A549 (cell line): ENCODE results near the gene BABAM2. TPM values are rescaled to one million over a fixed set of nuclear protein-coding genes. Genes with fewer than 3 reads are reported as not detected.

Source experiments
- ATAC-seq, 2 experiments: fragments of 200-7000 bp in 1 of 2; fragments of >200 bp in 1 of 2; cut with Nextera tagmentation in 1 of 2; cut with Tn5 transposase in 1 of 2; 3 replicates each; pipeline versions ENCODE4 v1.8.0 to v1.9.1; 2018 to 2020; ENCODE audit warnings: mild to moderate bottlenecking in 1 of 2, moderate library complexity in 1 of 2
- CTCF ChIA-PET: fragments of 300-600 bp; sonication (Branson Sonifier 250); formaldehyde crosslinking; extraction: SDS; loops from one replicate; lab custom pipeline; 2021; ENCODE audit warnings: antibody characterized with exemption, inconsistent platforms; lab: Yijun Ruan, JAX
- POLR2A ChIA-PET: fragments of 350-600 bp; formaldehyde crosslinking; extraction: SDS; loops from one replicate; lab custom pipeline; 2021; ENCODE audit warnings: antibody characterized with exemption, inconsistent platforms; lab: Yijun Ruan, JAX
- DNase-seq, 2 experiments: peaks; one replicate each; pipeline versions ENCODE4 v3.0.0 to v3.0.0-alpha.2; 2011 to 2016; ENCODE audit warnings: low read depth in 1 of 2, low spot score in 1 of 2
- FAIRE-seq: peaks from 2 replicates; lab custom pipeline; 2011; peaks lifted over from hg19 to GRCh38; lab: Jason Lieb, UNC
- H3K27ac ChIP-seq, 2 experiments: fragments of >200 bp; sonication (Bioruptor Twin); formaldehyde crosslinking; 3 replicates each; pipeline ENCODE4 v1.5.1; 2016 to 2017
- H3K4me1 ChIP-seq: fragments of >200 bp; sonication (Bioruptor Twin); formaldehyde crosslinking; 3 replicates; pipeline ENCODE4 v1.6.1; 2016
- H3K4me2 ChIP-seq: fragments of >200 bp; sonication (Bioruptor Twin); formaldehyde crosslinking; 3 replicates; pipeline ENCODE4 v1.6.1; 2016
- H3K4me3 ChIP-seq: fragments of >200 bp; sonication (Bioruptor Twin); formaldehyde crosslinking; 3 replicates; pipeline ENCODE4 v1.5.1; 2016
- H3K9me3 ChIP-seq: fragments of >200 bp; sonication (Bioruptor Twin); formaldehyde crosslinking; 3 replicates; pipeline ENCODE4 v1.6.1; 2016
- CBX2 ChIP-seq: fragments of 200-600 bp; sonication (generic); IDR thresholded peaks from 2 replicates; pipeline ENCODE4 v1.6.1; 2016; ENCODE audit warnings: low read depth, mild to moderate bottlenecking, borderline replicate concordance
- CBX8 ChIP-seq: fragments of 200-600 bp; sonication (generic); IDR thresholded peaks from 2 replicates; pipeline ENCODE4 v1.6.1; 2016
- CHD2 ChIP-seq: fragments of 150-350 bp; IDR thresholded peaks from 2 replicates; pipeline ENCODE4 v1.6.1; 2014; ENCODE audit warnings: low read length; ENCODE audit not compliant: partially characterized antibody
- EHF ChIP-seq: fragments of 250-450 bp; sonication (Bioruptor Pico); IDR thresholded peaks from 2 replicates; pipeline ENCODE4 v1.5.0; 2020; ENCODE audit warnings: mild to moderate bottlenecking
- EHMT2 ChIP-seq: fragments of 200-600 bp; sonication (generic); IDR thresholded peaks from 2 replicates; pipeline ENCODE4 v1.6.1; 2016; ENCODE audit warnings: antibody characterized with exemption, low read depth, mild to moderate bottlenecking, moderate library complexity
- EP300 ChIP-seq, 2 experiments: fragments of >200 bp; sonication (Bioruptor Twin); formaldehyde crosslinking; IDR thresholded peaks; 2 replicates in 1 of 2; 3 replicates in 1 of 2; pipeline ENCODE4 v1.6.1; 2016 to 2017
- FOSB ChIP-seq: fragments of 250-450 bp; sonication (Bioruptor Pico); IDR thresholded peaks from 2 replicates; pipeline ENCODE4 v1.5.0; 2020; ENCODE audit warnings: mild to moderate bottlenecking, moderate library complexity
- FOSL2 ChIP-seq, 2 experiments: fragments of 450-650 bp in 1 of 2; fragments of >200 bp in 1 of 2; sonication (Bioruptor Twin) in 1 of 2; formaldehyde crosslinking; IDR thresholded peaks; 2 replicates each; pipeline versions ENCODE4 v1.5.0 to v1.6.1; 2016 to 2020; ENCODE audit warnings: mild to moderate bottlenecking in 1 of 2, moderate library complexity in 1 of 2
- FOXS1 ChIP-seq: fragments of 250-450 bp; sonication (Bioruptor Pico); IDR thresholded peaks from 2 replicates; pipeline ENCODE4 v1.5.0; 2020; ENCODE audit warnings: mild to moderate bottlenecking, moderate library complexity
- GATA3 ChIP-seq: IDR thresholded peaks from 2 replicates; pipeline ENCODE4 v1.6.1; 2012; ENCODE audit warnings: borderline replicate concordance
- HEYL ChIP-seq: fragments of 250-450 bp; sonication (Bioruptor Pico); IDR thresholded peaks from 2 replicates; pipeline ENCODE4 v1.8.0; 2021; ENCODE audit warnings: mild to moderate bottlenecking, moderate library complexity
- HOXB13 ChIP-seq: fragments of 250-450 bp; sonication (Bioruptor Pico); IDR thresholded peaks from 2 replicates; pipeline ENCODE4 v1.5.0; 2020; ENCODE audit warnings: low read depth, mild to moderate bottlenecking, moderate library complexity
- HOXB5 ChIP-seq: fragments of 250-450 bp; sonication (Bioruptor Pico); IDR thresholded peaks from 2 replicates; pipeline ENCODE4 v1.5.0; 2020; ENCODE audit warnings: mild to moderate bottlenecking, moderate library complexity
- JUN ChIP-seq, 2 experiments: fragments of >200 bp; sonication (Bioruptor Twin); formaldehyde crosslinking; IDR thresholded peaks; 2 replicates in 1 of 2; 3 replicates in 1 of 2; pipeline ENCODE4 v1.6.1; 2016 to 2017
- JUNB ChIP-seq: fragments of >200 bp; sonication (Bioruptor Twin); formaldehyde crosslinking; IDR thresholded peaks from 2 replicates; pipeline ENCODE4 v1.6.1; 2016
- KDM5A ChIP-seq: fragments of 200-600 bp; sonication (generic); IDR thresholded peaks from 2 replicates; pipeline ENCODE4 v1.6.1; 2016; ENCODE audit warnings: antibody characterized with exemption, mild to moderate bottlenecking
- MAFK ChIP-seq: fragments of 450-650 bp; IDR thresholded peaks from 2 replicates; pipeline ENCODE4 v1.6.1; 2014; ENCODE audit not compliant: partially characterized antibody
- NFE2L2 ChIP-seq: fragments of 150-350 bp; conservative IDR thresholded peaks from 2 replicates; pipeline ENCODE4 v1.6.1; 2014; ENCODE audit warnings: low read length
- NPAS2 ChIP-seq: fragments of 250-450 bp; sonication (Bioruptor Pico); IDR thresholded peaks from 2 replicates; pipeline ENCODE4 v1.8.0; 2022; ENCODE audit warnings: mild to moderate bottlenecking, moderate library complexity, borderline replicate concordance
- NR3C1 ChIP-seq: fragments of >200 bp; sonication (Bioruptor Twin); formaldehyde crosslinking; IDR thresholded peaks from 3 replicates; pipeline ENCODE4 v1.6.1; 2017
- POLR2A ChIP-seq: IDR thresholded peaks from 2 replicates; pipeline ENCODE4 v1.6.1; 2012; ENCODE audit warnings: mild to moderate bottlenecking, low read length
- POLR2AphosphoS2 ChIP-seq: conservative IDR thresholded peaks from 2 replicates; pipeline ENCODE4 v1.6.1; 2012; ENCODE audit warnings: low read length, improper control_type of control experiment, inconsistent platforms
- SMC3 ChIP-seq: fragments of >200 bp; sonication (Bioruptor Twin); formaldehyde crosslinking; IDR thresholded peaks from 3 replicates; pipeline ENCODE4 v1.6.1; 2018; ENCODE audit warnings: inconsistent platforms
- ZC3H11A ChIP-seq: fragments of 450-650 bp; IDR thresholded peaks from 2 replicates; pipeline ENCODE4 v1.6.1; 2014; ENCODE audit warnings: antibody characterized with exemption, mild to moderate bottlenecking
- WGBS: methylation state at CpG from one replicate; pipeline ENCODE4 v1.1.6; 2017; ENCODE audit errors: missing lambda C conversion rate; 5-methylcytosine and 5-hydroxymethylcytosine counted together
- polyA plus RNA-seq, 4 experiments: library from polyadenylated mRNA; depleted of rRNA in 3 of 4; stranded (reverse); fragments of >200 nt; fragmentation: RNase III in 1 of 4; extraction: RNeasy Plus Mini Kit Qiagen cat#74134 plus additional on column Dnase treatment in 1 of 4; gene quantifications; 2 replicates in 3 of 4; 3 replicates in 1 of 4; pipeline ENCODE4 v1.2.3, GENCODE V29; 2011 to 2017
- TF ChIP-seq, protein P1 (sequence below): IDR thresholded peaks from 2 replicates; pipeline ENCODE4 v1.6.1; 2012; ENCODE audit warnings: low read depth, borderline replicate concordance
- TF ChIP-seq, protein P2 (sequence below): fragments of >200 bp; sonication (Bioruptor Twin); formaldehyde crosslinking; IDR thresholded peaks from 3 replicates; pipeline ENCODE4 v1.6.1; 2016
- TF ChIP-seq, protein P3 (sequence below): fragments of 150-350 bp; IDR thresholded peaks from 2 replicates; pipeline ENCODE4 v1.6.1; 2014; ENCODE audit warnings: low read depth, mild to moderate bottlenecking, low read length
- TF ChIP-seq, protein P4 (sequence below): fragments of 250-450 bp; sonication (Bioruptor Pico); IDR thresholded peaks from 2 replicates; pipeline ENCODE4 v1.5.0; 2020; ENCODE audit warnings: low read depth, mild to moderate bottlenecking, moderate library complexity
- TF ChIP-seq, protein P5 (sequence below): IDR thresholded peaks from 2 replicates; pipeline ENCODE4 v1.6.1; 2012
- TF ChIP-seq, protein P6 (sequence below): fragments of >200 bp; sonication (Bioruptor Twin); formaldehyde crosslinking; IDR thresholded peaks from 2 replicates; pipeline ENCODE4 v1.6.1; 2016

BABAM2 gene
- polyA plus RNA-seq, 2 of the 4 experiments (the other 2 are of a cell fraction), result 53.7 to 78.4 TPM

DNA sequence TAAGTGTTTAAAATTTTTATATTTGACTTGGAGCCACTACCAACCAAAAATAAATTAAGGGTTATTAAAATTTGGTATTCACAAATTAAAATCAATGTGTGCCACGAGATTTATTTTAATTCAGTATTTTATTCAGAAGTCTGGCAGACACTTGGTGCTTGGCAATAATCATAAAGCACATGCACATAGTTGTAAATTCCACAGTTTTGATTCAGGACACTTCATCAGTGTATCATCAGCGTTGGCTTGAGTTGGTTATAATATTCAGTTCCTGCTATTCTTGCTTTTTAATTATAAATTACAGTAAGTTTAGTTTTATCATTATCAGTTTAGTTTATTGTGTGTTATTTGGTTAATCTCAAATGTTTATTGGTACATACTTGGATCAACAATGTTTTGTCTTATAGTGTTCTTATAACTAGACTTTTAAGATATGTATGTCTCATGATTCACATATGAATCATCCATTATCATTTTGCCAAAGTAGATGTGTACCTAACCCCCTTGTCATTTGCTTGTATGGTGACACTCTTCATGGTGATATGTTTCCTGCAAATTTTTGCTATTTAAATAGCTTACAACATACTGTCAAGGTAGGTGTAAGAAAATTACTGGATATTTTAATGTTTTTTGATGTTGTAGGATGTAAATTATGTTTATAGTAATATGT is 237.9 kb downstream of the BABAM2 start:
- POLR2A ChIA-PET, result no interaction called here
- ATAC-seq, result peak in 1 of 2 experiments; percentile 47; a peak in 2 of 6 replicates
- peak; percentile 97 for FAIRE-seq
- Histone ChIP-seq H3K9me3 (no peaks in the 10 kb centered on the region; the same call in 1 of the 3 replicates), H3K4me1 (peaks cover 36% of the 10 kb centered on the region), H3K4me2 (peak overlapping the region; percentile 32), H3K27ac (peak overlapping the region; percentile 3 to 73; a peak in 4 of 6 replicates), H3K4me3 (no peak overlapping the region)
- 9% methylated on average over 2 of the region's 2 CpGs for WGBS
- peak in 1 of 2 experiments; percentile 11 for DNase-seq
- TF ChIP-seq SMC3 (no peak), ZC3H11A (no peak), FOSL2 (IDR thresholded peaks at IDR 0.05) (peak; percentile 72), FOSL2 (CRISPR knock-in tag; IDR thresholded peaks at IDR 0.05) (peak; percentile 65), CBX2 (no peak), EHF (CRISPR knock-in tag) (no peak), CHD2 (no peak), HOXB13 (no peak), NPAS2 (CRISPR knock-in tag) (no peak), FOXS1 (no peak), HEYL (no peak), JUNB (peak; percentile 83), EHMT2 (no peak), NFE2L2 (no peak), HOXB5 (CRISPR knock-in tag) (no peak), GATA3 (peak; percentile 46; the same call in 1 of the 2 replicates), NR3C1 (no peak)
- TF ChIP-seq, protein P1, sequence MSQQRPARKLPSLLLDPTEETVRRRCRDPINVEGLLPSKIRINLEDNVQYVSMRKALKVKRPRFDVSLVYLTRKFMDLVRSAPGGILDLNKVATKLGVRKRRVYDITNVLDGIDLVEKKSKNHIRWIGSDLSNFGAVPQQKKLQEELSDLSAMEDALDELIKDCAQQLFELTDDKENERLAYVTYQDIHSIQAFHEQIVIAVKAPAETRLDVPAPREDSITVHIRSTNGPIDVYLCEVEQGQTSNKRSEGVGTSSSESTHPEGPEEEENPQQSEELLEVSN, result no peak
- TF ChIP-seq, protein P2, sequence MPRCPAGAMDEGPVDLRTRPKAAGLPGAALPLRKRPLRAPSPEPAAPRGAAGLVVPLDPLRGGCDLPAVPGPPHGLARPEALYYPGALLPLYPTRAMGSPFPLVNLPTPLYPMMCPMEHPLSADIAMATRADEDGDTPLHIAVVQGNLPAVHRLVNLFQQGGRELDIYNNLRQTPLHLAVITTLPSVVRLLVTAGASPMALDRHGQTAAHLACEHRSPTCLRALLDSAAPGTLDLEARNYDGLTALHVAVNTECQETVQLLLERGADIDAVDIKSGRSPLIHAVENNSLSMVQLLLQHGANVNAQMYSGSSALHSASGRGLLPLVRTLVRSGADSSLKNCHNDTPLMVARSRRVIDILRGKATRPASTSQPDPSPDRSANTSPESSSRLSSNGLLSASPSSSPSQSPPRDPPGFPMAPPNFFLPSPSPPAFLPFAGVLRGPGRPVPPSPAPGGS, result no peak
- TF ChIP-seq, protein P3, sequence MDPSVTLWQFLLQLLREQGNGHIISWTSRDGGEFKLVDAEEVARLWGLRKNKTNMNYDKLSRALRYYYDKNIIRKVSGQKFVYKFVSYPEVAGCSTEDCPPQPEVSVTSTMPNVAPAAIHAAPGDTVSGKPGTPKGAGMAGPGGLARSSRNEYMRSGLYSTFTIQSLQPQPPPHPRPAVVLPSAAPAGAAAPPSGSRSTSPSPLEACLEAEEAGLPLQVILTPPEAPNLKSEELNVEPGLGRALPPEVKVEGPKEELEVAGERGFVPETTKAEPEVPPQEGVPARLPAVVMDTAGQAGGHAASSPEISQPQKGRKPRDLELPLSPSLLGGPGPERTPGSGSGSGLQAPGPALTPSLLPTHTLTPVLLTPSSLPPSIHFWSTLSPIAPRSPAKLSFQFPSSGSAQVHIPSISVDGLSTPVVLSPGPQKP, result no peak
- TF ChIP-seq, protein P4, sequence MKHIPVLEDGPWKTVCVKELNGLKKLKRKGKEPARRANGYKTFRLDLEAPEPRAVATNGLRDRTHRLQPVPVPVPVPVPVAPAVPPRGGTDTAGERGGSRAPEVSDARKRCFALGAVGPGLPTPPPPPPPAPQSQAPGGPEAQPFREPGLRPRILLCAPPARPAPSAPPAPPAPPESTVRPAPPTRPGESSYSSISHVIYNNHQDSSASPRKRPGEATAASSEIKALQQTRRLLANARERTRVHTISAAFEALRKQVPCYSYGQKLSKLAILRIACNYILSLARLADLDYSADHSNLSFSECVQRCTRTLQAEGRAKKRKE (CRISPR knock-in tag), result no peak
- TF ChIP-seq, all 56 proteins: peak for 3
- CTCF ChIA-PET, result no interaction called here

DNA sequence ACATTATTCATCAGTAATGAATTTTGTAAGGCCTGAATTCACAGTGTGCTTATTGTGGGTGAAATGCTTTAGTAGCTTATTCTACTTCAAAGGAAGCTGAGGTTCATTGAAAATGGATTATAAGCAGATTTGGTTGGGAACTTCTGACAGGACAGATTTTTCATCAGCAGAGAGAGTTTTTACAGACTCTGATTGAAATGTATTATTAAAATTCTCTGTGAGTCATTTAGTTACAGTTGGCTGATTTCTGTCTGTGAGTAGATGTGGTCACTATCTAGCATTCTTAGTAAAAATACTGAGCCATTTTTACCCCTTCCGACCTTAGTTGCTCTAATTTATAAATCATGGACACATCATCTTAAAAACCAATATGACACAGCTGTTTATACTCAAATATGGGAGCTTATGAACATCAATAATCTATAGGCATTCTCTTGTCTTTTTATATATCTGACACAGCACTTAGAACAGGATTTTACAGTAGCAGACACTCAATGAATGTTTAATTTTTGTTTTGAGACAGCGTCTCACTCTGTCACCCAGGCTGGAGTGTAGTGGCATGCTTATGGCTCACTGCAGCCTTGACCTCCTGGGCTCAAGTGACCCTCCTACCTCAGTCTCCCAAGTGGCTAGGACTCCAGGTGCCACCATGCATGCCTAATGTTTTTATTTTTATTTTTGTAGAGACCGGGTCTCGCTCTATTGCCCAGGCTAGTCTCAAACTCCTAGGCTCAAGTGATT is 239.6 kb downstream of the BABAM2 start:
- no peak for ATAC-seq
- H3K4me1 ChIP-seq, result peaks cover 38% of the 10 kb centered on the region
- H3K4me3 ChIP-seq, result no peak overlapping the region
- WGBS, result 85% methylated on average over 4 of the region's 4 CpGs
- H3K9me3 ChIP-seq, result no peaks in the 10 kb centered on the region; the same call in 1 of the 3 replicates
- no peak overlapping the region for H3K4me2 ChIP-seq
- FAIRE-seq, result no peak
- ChIA-PET POLR2A (no interaction called here), CTCF (interaction anchor here (1.1 kb wide), 1 partner anchor 249 kb away, joined by 3 read pairs; no protein-coding TSS in a partner anchor)
- TF ChIP-seq HEYL (no peak), NR3C1 (no peak), JUNB (no peak), JUN (IDR thresholded peaks at IDR 0.05) (no peak), SMC3 (no peak), POLR2A (no peak), FOSL2 (IDR thresholded peaks at IDR 0.05) (no peak), FOSL2 (CRISPR knock-in tag; IDR thresholded peaks at IDR 0.05) (no peak), EP300 (IDR thresholded peaks at IDR 0.05) (no peak), CBX8 (no peak), CHD2 (no peak), POLR2AphosphoS2 (no peak), FOSB (CRISPR knock-in tag) (no peak), EHF (CRISPR knock-in tag) (no peak), MAFK (no peak), KDM5A (no peak)
- TF ChIP-seq, protein P5, sequence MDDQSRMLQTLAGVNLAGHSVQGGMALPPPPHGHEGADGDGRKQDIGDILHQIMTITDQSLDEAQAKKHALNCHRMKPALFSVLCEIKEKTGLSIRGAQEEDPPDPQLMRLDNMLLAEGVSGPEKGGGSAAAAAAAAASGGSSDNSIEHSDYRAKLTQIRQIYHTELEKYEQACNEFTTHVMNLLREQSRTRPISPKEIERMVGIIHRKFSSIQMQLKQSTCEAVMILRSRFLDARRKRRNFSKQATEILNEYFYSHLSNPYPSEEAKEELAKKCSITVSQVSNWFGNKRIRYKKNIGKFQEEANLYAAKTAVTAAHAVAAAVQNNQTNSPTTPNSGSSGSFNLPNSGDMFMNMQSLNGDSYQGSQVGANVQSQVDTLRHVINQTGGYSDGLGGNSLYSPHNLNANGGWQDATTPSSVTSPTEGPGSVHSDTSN, result no peak
- TF ChIP-seq, protein P6, sequence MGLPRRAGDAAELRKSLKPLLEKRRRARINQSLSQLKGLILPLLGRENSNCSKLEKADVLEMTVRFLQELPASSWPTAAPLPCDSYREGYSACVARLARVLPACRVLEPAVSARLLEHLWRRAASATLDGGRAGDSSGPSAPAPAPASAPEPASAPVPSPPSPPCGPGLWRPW, result no peak
- H3K27ac ChIP-seq, result peak overlapping the region in 1 of 2 experiments; percentile 67; a peak in 2 of 6 replicates
- no peak for DNase-seq
